ENCODE measurements around the gene ZNF280D. TPM values are rescaled to one million over a fixed set of nuclear protein-coding genes. Genes with fewer than 3 reads are reported as not detected.

The ZNF280D gene
- total and polyA plus RNA-seq, 8 donors = 34.3 to 82.1 (median 75.5) TPM

DNA sequence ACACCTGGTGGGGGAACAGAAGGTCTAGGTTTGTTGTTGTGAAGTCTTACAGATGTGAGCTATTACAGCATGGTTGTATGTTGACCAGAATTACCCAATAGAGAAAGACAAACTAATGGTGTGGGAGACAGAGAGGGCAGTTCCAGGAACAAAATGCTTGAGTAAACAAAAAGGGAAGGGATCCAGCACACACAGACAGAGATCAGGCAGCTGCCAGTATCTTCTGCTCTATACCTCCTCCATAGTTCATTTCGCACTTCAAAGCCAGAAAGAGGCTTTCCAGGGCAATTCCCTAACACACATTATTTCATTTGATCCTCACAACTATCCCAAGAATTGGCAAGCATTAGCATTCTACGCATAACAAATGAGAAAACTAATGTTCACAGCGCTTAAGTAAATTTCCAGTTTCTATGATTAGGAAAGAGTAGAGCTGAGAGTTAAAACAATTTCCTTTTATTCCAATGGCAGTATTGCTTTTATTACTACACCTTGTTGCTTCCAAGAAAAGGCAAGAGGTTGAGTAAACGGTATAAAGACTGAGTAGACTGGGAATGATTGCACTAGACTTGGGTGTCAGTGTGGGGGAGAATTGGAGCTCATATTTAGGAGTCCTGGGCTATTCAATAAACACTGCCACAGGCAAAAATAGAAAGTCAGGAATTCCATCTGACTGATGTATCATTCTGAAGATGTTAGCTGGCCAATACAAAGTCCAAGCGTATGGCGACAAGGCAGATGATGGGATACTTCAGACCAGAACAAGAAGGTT lies 39.7 kb upstream of the ZNF280D start:
- TF ChIP-seq, protein P1, sequence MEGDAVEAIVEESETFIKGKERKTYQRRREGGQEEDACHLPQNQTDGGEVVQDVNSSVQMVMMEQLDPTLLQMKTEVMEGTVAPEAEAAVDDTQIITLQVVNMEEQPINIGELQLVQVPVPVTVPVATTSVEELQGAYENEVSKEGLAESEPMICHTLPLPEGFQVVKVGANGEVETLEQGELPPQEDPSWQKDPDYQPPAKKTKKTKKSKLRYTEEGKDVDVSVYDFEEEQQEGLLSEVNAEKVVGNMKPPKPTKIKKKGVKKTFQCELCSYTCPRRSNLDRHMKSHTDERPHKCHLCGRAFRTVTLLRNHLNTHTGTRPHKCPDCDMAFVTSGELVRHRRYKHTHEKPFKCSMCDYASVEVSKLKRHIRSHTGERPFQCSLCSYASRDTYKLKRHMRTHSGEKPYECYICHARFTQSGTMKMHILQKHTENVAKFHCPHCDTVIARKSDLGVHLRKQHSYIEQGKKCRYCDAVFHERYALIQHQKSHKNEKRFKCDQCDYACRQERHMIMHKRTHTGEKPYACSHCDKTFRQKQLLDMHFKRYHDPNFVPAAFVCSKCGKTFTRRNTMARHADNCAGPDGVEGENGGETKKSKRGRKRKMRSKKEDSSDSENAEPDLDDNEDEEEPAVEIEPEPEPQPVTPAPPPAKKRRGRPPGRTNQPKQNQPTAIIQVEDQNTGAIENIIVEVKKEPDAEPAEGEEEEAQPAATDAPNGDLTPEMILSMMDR (IDR thresholded peaks at IDR 0.05) = no peak
- intact Hi-C loops (cut with DNase I) = no loop called here
- peaks cover 5 to 22% of the 10 kb centered on the region in 2 donors for H3K4me1 ChIP-seq
- peak overlapping the region in 1 of 2 donors; percentile 35 for H3K27ac ChIP-seq
- no peak overlapping the region for H3K4me3 ChIP-seq
- DNase-seq (peak in 2 of 4 donors; percentile 59 to 69), ATAC-seq (peak; percentile 81)
- no peaks in the 10 kb centered on the region for H3K27me3 ChIP-seq
- H3K9me3 ChIP-seq = no peaks in the 10 kb centered on the region
- no peaks in the 10 kb centered on the region for H3K36me3 ChIP-seq

DNA sequence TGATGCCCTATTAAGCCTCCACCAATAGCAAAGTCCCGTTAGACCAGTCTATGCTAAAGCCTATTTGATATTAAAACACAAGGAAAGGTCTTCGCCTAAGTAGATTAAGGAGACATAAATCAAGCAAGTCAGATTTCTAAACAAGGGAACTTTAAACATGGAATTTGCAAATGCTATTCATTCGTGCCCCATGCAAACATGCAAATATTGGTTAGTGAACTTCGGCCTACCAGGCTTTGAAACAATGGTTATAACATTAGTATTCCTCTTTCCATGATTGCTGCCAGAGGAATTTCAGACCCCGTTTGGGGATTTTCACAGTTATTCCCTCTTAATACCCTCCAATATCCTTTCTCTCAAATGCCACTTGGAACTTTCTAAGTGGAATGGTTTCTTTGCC lies 36.9 kb upstream of the ZNF280D start:
- no peak overlapping the region for H3K27ac ChIP-seq
- H3K9me3 ChIP-seq = no peaks in the 10 kb centered on the region
- H3K4me3 ChIP-seq = no peak overlapping the region
- intact Hi-C loops (cut with DNase I) = no loop called here
- H3K4me1 ChIP-seq = peaks cover 5 to 29% of the 10 kb centered on the region in 2 donors
- no peak for ATAC-seq
- TF ChIP-seq, protein P1 (IDR thresholded peaks at IDR 0.05) = no peak
- H3K27me3 ChIP-seq = no peaks in the 10 kb centered on the region
- no peaks in the 10 kb centered on the region for H3K36me3 ChIP-seq
- DNase-seq = no peak

DNA sequence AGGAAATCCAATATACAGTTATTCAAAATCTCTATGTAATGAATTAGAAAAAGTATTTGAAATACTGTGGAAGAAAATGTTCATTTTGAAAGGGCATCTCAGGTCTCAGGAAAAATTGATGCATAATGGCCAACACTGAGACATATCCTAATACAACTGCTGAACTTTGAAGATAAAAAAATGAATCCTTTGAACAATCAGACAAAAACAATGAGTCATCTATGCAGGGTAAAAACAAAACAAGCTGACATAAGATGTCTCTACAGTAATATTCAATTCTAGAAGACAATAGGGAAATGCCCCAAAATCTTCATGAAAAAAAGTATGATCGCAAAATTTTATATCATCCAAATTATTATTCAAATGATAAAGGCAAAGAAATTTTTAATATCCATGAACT lies 34.0 kb upstream of the ZNF280D start:
- ATAC-seq (no peak), DNase-seq (no peak)
- intact Hi-C loops (cut with DNase I) = no loop called here
- Histone ChIP-seq H3K4me3 (no peak overlapping the region), H3K27me3 (no peaks in the 10 kb centered on the region), H3K4me1 (peaks cover 0 to 15% of the 10 kb centered on the region in 2 donors), H3K36me3 (no peaks in the 10 kb centered on the region), H3K9me3 (no peaks in the 10 kb centered on the region), H3K27ac (no peak overlapping the region)
- TF ChIP-seq, protein P1 (IDR thresholded peaks at IDR 0.05) = no peak

DNA sequence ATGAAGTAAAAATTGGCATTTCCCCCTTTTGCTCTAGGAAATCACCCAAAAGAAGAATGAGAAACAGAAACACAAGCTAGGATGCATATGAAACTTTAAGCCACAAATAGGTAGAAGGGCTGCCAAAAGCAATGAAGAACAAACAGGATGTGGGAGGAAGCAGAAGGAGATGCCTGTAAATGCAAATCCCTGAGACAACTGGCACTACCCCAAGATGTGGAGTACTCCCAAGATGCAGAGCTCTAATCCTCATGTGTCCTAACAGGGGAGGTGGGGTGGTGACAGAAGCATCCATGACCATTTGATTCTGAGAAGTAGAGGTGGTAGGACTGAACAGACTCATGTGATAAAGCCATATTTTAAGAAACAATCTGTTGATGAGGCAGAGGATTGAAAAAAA lies 31.9 kb upstream of the ZNF280D start:
- ATAC-seq (no peak), DNase-seq (peak in 1 of 4 donors; percentile 35)
- H3K27ac ChIP-seq = no peak overlapping the region
- H3K4me3 ChIP-seq = no peak overlapping the region
- H3K36me3 ChIP-seq = no peaks in the 10 kb centered on the region
- H3K4me1 ChIP-seq = peaks cover 0 to 15% of the 10 kb centered on the region in 2 donors
- intact Hi-C loops (cut with DNase I) = no loop called here
- TF ChIP-seq, protein P1 (IDR thresholded peaks at IDR 0.05) = no peak
- H3K27me3 ChIP-seq = no peaks in the 10 kb centered on the region
- H3K9me3 ChIP-seq = no peaks in the 10 kb centered on the region

DNA sequence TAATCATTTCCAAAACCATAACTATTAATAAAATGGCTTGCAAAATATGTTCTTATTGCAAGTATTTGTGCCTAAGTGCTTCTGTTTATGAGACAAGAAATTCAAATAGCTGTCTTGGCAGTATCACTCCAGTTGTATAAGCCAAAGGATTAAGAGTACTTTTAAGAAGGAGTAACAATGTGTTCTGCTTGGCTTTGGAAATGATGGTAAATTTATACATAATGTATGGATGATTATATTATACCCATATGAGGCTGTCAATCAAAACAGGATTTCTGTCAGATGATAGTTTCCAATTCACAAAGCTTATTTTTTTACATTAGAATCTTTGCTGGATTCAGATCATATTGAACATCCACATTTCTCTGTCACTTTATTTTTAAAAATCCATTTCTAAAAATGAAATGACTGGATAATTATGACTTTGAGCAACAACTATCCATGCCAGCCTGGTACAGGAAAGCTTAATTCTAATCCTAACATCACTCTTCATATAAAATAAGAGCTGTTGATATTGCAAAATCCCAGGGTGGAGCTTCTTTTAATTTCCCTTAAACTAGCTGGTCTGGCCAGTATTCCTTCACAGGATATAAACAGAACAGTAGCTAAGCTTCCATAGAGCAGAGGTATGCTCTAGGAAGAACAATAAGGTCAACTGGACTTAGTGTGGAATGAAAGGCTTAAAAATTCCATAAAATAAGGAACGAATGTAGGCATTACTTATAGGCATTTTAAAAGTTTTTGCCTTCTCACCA lies 30.0 kb upstream of the ZNF280D start:
- Histone ChIP-seq H3K4me1 (peaks cover 0 to 29% of the 10 kb centered on the region in 2 donors), H3K36me3 (no peaks in the 10 kb centered on the region), H3K27ac (peak overlapping the region in 1 of 2 donors; percentile 4), H3K27me3 (no peaks in the 10 kb centered on the region), H3K4me3 (no peak overlapping the region), H3K9me3 (no peaks in the 10 kb centered on the region)
- DNase-seq (no peak), ATAC-seq (peak; percentile 36)
- intact Hi-C loops (cut with DNase I) = no loop called here
- TF ChIP-seq, protein P1 (IDR thresholded peaks at IDR 0.05) = no peak
